Neuron (in vitro differentiated cells): ENCODE data around the gene RLF.
"Not testable (repeated sequence)": the region's sequence is repeated elsewhere in the genome, so short reads cannot be mapped to it uniquely, and the experiment has no call there.

Experiments
- H2AFZ ChIP-seq: one replicate; pipeline ENCODE4 v1.6.1; 2013; ENCODE audit warnings: low read depth, mild to moderate bottlenecking, inconsistent platforms, low read length, moderate library complexity
- H3K27me3 ChIP-seq: one replicate; pipeline ENCODE4 v1.6.1; 2013; ENCODE audit warnings: low read length; ENCODE audit not compliant: insufficient read depth
- H3K36me3 ChIP-seq: one replicate; pipeline ENCODE4 v1.6.1; 2013; ENCODE audit warnings: low read length; ENCODE audit not compliant: insufficient read depth
- H3K4me1 ChIP-seq: one replicate; pipeline ENCODE4 v1.6.1; 2013; ENCODE audit warnings: low read length; ENCODE audit not compliant: insufficient read depth
- H3K4me3 ChIP-seq: 2 replicates; pipeline ENCODE4 v1.5.1; 2013; ENCODE audit warnings: mild to moderate bottlenecking, low read length, moderate library complexity
- H3K9me3 ChIP-seq: one replicate; pipeline ENCODE4 v1.6.1; 2013; ENCODE audit warnings: low read length

Gene RLF

GRCh38 chr1:40179496-40180089 is 18.4 kb downstream of the RLF start:
- H2AFZ ChIP-seq, result no peak overlapping the region
- H3K9me3 ChIP-seq, result peaks cover 1% of the 10 kb centered on the region

GRCh38 chr1:40183055-40183710 is 22.0 kb downstream of the RLF start:
- Histone ChIP-seq H2AFZ (no peak overlapping the region), H3K9me3 (no peaks in the 10 kb centered on the region), H3K27me3 (no peaks in the 10 kb centered on the region), H3K36me3 (no peaks in the 10 kb centered on the region), H3K4me1 (peaks cover under 1% of the 10 kb centered on the region), H3K4me3 (no peak overlapping the region)

More at GRCh38 chr1:40179496-40180089, 18.4 kb downstream of the RLF start:
- Histone ChIP-seq H3K4me1 (peaks cover 3% of the 10 kb centered on the region), H3K36me3 (no peaks in the 10 kb centered on the region), H3K4me3 (no peak overlapping the region), H3K27me3 (no peaks in the 10 kb centered on the region)

DNA sequence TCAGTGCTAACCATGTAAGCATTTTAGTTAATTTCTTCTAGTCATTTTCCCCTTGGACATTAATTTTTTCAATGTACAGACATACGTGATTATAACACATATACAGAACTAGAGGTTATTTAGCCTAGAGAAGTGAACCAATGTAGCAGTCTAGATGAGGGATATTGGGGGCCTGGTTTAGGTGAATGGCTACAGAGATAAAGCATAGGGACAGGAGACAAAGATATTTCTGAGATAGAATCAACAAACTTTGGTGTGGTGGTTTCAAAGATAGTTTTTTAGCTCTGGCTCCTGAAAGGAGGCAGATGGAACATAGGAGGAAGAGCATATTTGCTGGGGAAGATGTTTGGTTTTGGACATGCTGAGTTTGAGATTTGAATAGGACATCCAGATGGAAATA is 23.0 kb downstream of the RLF start:
- Histone ChIP-seq H2AFZ (no peak overlapping the region), H3K9me3 (no peaks in the 10 kb centered on the region), H3K27me3 (no peaks in the 10 kb centered on the region), H3K36me3 (peaks cover 2% of the 10 kb centered on the region), H3K4me3 (no peak overlapping the region), H3K4me1 (no peaks in the 10 kb centered on the region)

- Histone ChIP-seq H3K27me3 (no peaks in the 10 kb centered on the region), H3K4me1 (no peaks in the 10 kb centered on the region), H3K4me3 (no peak overlapping the region), H2AFZ (no peak overlapping the region), H3K9me3 (no peaks in the 10 kb centered on the region), H3K36me3 (peaks cover 15% of the 10 kb centered on the region)
These were observed 25.0 kb downstream of the RLF start for GRCh38 chr1:40185951-40186864.

DNA sequence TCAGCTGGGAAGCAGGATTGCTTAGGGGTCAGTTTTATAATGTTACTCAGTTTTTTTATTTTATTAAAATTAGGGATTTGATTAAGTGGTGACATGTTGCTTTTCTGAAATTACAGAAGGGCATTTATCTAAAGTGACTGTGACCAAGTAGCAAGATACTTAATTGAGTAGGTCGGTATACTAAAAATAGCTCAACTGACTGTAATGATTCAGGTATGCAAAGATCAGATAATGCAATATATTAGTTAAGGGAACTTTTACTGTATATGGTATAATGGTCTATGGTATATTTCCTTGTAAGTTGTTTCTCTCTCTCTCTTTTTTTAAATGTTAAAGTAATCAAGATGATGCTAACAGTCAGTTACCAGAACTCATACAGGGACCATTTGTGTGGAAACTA is 26.2 kb downstream of the RLF start:
- no peak overlapping the region for H2AFZ ChIP-seq

DNA sequence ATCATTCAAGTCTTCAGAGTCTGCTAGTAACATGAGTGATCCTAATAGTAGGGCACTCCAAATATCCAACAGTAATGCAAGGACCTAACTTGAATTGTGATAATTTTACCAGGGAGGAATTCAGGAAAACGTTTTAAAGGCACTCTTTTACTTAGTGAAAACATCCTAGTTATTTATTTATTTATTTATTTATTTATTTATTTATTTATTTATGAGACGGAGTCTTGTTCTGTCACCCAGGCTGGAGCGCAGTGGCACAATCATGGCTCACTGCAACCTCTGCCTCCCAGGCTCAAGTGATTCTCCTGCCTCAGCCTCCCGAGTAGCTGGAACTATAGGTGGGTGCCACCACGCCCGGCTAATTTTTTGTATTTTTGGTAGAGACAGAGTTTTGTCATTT is 33.5 kb downstream of the RLF start:
- H3K36me3 ChIP-seq, result peaks cover 50% of the 10 kb centered on the region
- not testable (repeated sequence) for H2AFZ ChIP-seq, H3K27me3 ChIP-seq, H3K9me3 ChIP-seq, H3K4me1 ChIP-seq, H3K4me3 ChIP-seq

More for the DNA sequence above, 26.2 kb downstream of the RLF start:
- peaks cover 26% of the 10 kb centered on the region for H3K36me3 ChIP-seq
- no peaks in the 10 kb centered on the region for H3K9me3 ChIP-seq
- no peaks in the 10 kb centered on the region for H3K4me1 ChIP-seq
- H3K4me3 ChIP-seq, result no peak overlapping the region
- no peaks in the 10 kb centered on the region for H3K27me3 ChIP-seq

DNA sequence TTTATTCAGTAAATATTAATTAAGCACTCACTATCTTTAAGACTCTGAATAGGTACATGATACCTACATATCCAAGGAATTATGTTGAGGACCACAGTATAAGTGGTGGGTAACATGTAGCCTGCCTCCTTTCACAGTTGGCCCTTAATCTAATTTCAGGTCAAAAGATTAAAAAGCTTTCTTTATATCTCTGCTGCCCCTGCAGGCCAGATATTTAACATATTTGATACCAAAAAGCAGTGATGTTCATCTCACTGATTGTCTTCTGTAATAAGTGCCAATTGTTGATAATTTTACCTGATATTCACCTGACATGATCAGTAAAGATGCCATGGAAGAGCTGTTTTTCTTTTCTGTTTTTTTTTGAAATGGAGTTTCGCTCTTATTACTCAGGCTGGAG is 36.5 kb downstream of the RLF start:
- H3K27me3 ChIP-seq, result no peaks in the 10 kb centered on the region
- no peak overlapping the region for H3K4me3 ChIP-seq
- no peak overlapping the region for H2AFZ ChIP-seq
- H3K4me1 ChIP-seq, result no peaks in the 10 kb centered on the region
- peaks cover 36% of the 10 kb centered on the region for H3K36me3 ChIP-seq
- H3K9me3 ChIP-seq, result no peaks in the 10 kb centered on the region

- Histone ChIP-seq H3K4me3 (no peak overlapping the region), H3K27me3 (no peaks in the 10 kb centered on the region), H3K36me3 (peaks cover 34% of the 10 kb centered on the region), H2AFZ (no peak overlapping the region), H3K4me1 (no peaks in the 10 kb centered on the region), H3K9me3 (no peaks in the 10 kb centered on the region)
These were observed 37.9 kb downstream of the RLF start for GRCh38 chr1:40199126-40199525.

DNA sequence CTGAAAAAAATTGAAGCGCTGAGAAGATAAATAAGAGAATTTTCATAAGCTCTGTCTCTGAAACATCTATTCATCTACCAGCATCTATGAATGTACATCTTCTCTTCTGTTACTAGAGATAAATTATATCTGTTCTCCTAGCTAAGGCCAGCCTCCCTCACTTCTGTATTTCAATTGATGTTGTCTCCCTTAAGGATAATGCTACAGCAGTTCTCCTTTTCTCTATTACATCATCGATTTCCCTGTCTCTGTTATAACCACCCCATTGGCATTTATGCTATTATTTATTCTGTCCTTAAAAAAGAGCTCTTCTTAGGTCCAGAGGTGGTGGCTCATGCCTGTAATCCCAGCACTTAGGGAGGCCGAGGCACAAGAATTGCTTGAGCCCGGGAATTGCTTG is 43.7 kb downstream of the RLF start:
- Histone ChIP-seq H3K4me1 (no peaks in the 10 kb centered on the region), H3K36me3 (peaks cover 42% of the 10 kb centered on the region), H3K27me3 (no peaks in the 10 kb centered on the region), H2AFZ (no peak overlapping the region), H3K9me3 (no peaks in the 10 kb centered on the region), H3K4me3 (no peak overlapping the region)

GRCh38 chr1:40210511-40211204 is 49.5 kb downstream of the RLF start:
- H2AFZ ChIP-seq, result no peak overlapping the region
- H3K36me3 ChIP-seq, result peaks cover 35% of the 10 kb centered on the region
- no peak overlapping the region for H3K4me3 ChIP-seq
- H3K9me3 ChIP-seq, result no peaks in the 10 kb centered on the region
- H3K27me3 ChIP-seq, result no peaks in the 10 kb centered on the region
- H3K4me1 ChIP-seq, result no peaks in the 10 kb centered on the region

DNA sequence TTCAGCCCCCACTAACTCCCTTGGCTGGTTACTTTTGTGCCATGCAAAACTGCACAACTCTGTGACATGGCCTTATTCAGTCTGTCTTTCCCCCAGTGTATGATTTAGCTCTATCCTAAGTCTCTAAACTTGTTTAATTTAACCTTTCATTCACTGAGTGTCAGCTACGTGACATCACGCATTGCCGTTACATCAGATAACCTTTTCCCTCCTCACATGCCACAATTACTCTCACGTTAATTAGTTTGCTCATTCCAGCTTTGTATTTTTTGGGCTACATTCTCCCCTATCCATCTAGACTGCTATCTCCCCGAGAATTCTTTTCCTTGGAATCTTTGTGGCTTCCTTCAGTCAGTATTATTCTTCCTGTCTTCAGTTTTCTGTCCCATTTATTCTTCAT is 57.1 kb downstream of the RLF start:
- H3K4me3 ChIP-seq, result no peak overlapping the region
- H3K36me3 ChIP-seq, result peaks cover 21% of the 10 kb centered on the region

GRCh38 chr1:40221471-40221905 is 60.3 kb downstream of the RLF start:
- peaks cover 24% of the 10 kb centered on the region for H3K36me3 ChIP-seq
- H2AFZ ChIP-seq, H3K27me3 ChIP-seq, H3K4me1 ChIP-seq, H3K9me3 ChIP-seq, H3K4me3 ChIP-seq: not testable (repeated sequence)

More for the DNA sequence above, 57.1 kb downstream of the RLF start:
- Histone ChIP-seq H3K9me3 (peaks cover 3% of the 10 kb centered on the region), H3K4me1 (no peaks in the 10 kb centered on the region), H2AFZ (no peak overlapping the region), H3K27me3 (no peaks in the 10 kb centered on the region)
